Measurements from ENCODE around the gene XRCC3.

XRCC3 gene

DNA sequence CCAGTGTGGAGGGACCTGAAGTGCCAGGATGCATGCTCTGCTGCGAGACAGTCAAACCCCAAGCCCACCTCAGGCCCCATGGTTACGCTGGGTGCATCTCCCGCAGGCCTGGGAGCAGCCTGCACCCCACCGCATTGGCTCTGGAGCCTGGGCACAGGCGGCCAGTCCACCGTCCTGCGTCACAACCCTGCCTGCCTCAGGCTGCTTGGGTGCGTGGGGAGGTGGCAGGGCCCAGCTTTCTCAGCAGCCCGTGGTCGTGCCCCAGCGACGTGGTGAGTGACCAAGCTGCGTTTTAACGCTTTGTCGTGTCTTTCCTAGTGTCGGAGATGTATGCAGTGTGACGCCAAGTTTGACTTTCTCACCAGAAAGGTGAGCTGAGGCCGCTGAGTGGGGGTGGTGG lies 11.2 kb upstream of the XRCC3 start:
- Histone ChIP-seq H3K79me2 (ENCODE audit: control insufficient read depth, insufficient read depth, low read length) (peaks cover 9% of the 10 kb centered on the region), H2BK5ac (ENCODE audit: low read length) (no peak overlapping the region), H3K18ac (ENCODE audit: low read length) (no peak overlapping the region), H3K27me3 (ENCODE audit: insufficient read depth, low read length, poor library complexity) (no peaks in the 10 kb centered on the region), H3K27ac (ENCODE audit: low read depth, low read length) (no peak overlapping the region), H4K8ac (ENCODE audit: low read depth, low read length) (no peak overlapping the region), H3K79me1 (ENCODE audit: low read length) (peaks cover 13% of the 10 kb centered on the region), H3K4ac (ENCODE audit: low read depth, low read length) (no peak overlapping the region), H3K4me3 (ENCODE audit: low read length) (no peak overlapping the region), H3K4me1 (ENCODE audit: control insufficient read depth, low read depth, low read length) (no peaks in the 10 kb centered on the region), H3K9ac (ENCODE audit: low read length) (no peak overlapping the region), H3K56ac (ENCODE audit: low read length) (no peak overlapping the region), H2AK5ac (ENCODE audit: low read length) (no peak overlapping the region), H3K4me2 (ENCODE audit: low read length) (no peak overlapping the region), H3K36me3 (ENCODE audit: control insufficient read depth, insufficient read depth, low read length) (no peaks in the 10 kb centered on the region), H3K23ac (ENCODE audit: low read length) (no peak overlapping the region), H2BK15ac (replicated peaks; ENCODE audit: low read depth) (no peak overlapping the region), H4K5ac (ENCODE audit: low read length) (no peak overlapping the region), H2BK120ac (ENCODE audit: low read depth, low read length) (no peak overlapping the region)
- no CpG with 5 or more reads among the region's 18 CpGs for WGBS (ENCODE audit: extremely low coverage, insufficient coverage, low lambda C conversion rate)
- DNase-seq: no peak

DNA sequence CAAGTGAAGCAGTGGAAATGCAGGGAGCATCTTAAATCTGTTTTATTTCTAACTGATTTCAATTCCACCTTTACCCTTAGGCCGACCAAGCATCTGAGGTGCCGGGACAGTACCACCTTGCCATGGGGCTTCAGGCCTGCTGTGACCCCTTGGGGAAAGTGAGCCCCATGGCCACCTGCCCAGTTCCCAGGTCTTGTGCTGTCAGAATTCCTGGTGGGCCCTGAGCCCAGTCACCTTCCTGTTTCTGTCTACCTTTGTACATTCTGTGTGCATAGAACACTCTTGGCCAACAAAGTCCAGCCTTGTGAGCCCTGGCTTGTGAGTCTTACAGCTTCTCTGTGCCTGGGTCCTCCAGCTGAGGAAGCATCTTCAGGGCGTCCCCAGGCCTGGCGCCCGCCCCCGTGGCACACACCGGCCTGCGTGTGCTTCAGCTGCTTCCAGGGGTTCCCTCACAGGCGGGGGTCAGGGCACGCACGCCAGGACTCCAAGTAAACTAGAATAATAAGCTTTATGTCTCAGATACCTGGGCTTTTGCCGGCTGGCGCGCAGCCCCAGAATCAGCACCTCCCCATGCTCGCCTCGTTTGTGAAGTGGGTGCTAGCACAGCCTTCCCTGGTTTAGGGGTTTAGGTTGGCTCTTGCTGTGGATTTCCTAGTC lies 10.6 kb upstream of the XRCC3 start:
- no peak overlapping the region for H4K8ac ChIP-seq (ENCODE audit: low read depth, low read length)
- no peak overlapping the region for H3K4ac ChIP-seq (ENCODE audit: low read depth, low read length)
- H3K79me2 ChIP-seq (ENCODE audit: control insufficient read depth, insufficient read depth, low read length): peaks cover 9% of the 10 kb centered on the region
- no peak overlapping the region for H3K9ac ChIP-seq (ENCODE audit: low read length)
- no peaks in the 10 kb centered on the region for H3K4me1 ChIP-seq (ENCODE audit: control insufficient read depth, low read depth, low read length)
- no peaks in the 10 kb centered on the region for H3K27me3 ChIP-seq (ENCODE audit: insufficient read depth, low read length, poor library complexity)
- no peak overlapping the region for H2BK5ac ChIP-seq (ENCODE audit: low read length)
- no peak overlapping the region for H3K23ac ChIP-seq (ENCODE audit: low read length)
- peaks cover 17% of the 10 kb centered on the region for H3K79me1 ChIP-seq (ENCODE audit: low read length)
- H3K4me2 ChIP-seq (ENCODE audit: low read length): no peak overlapping the region
- no peak overlapping the region for H3K4me3 ChIP-seq (ENCODE audit: low read length)
- H2BK15ac ChIP-seq (replicated peaks; ENCODE audit: low read depth): no peak overlapping the region
- no peak overlapping the region for H3K18ac ChIP-seq (ENCODE audit: low read length)
- H2AK5ac ChIP-seq (ENCODE audit: low read length): no peak overlapping the region
- H3K56ac ChIP-seq (ENCODE audit: low read length): no peak overlapping the region
- WGBS (ENCODE audit: extremely low coverage, insufficient coverage, low lambda C conversion rate): no CpG with 5 or more reads among the region's 16 CpGs
- no peak overlapping the region for H4K5ac ChIP-seq (ENCODE audit: low read length)
- no peak overlapping the region for H2BK120ac ChIP-seq (ENCODE audit: low read depth, low read length)
- H3K27ac ChIP-seq (ENCODE audit: low read depth, low read length): no peak overlapping the region
- no peak for DNase-seq
- H3K36me3 ChIP-seq (ENCODE audit: control insufficient read depth, insufficient read depth, low read length): no peaks in the 10 kb centered on the region

DNA sequence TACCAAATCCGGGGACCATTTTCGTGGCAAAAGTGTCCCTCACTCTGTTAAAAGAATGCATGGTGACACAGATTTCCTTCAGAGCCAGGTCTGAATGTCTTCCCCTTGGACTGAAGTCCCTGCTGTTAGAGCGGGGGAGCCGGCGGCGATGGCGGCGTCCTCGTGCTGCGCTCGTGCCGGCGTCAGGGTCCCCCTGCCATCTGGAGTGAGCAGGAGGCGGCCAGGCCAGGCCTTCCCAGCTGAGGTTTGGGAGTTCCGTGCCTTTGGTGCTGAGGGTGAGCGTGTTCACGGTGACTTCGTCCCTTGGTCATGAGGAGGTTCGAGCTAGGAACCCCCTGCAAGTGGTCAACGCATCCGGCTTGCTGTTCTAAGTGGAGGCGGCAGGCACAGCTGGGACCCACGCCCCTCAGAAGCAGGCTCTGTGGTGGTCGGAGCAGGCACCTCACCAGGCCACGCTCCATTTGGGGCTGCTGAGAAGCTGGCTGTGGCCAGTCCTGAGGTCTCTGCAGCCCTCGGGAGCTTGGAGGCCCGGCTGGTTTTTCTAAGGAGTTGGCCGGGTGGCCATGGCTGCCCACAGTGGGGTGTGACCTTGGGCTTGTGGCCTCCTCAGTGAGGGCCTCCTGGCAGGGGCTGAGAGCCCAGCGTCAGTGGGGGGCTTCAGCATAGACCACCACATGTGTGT lies 9.9 kb upstream of the XRCC3 start:
- Histone ChIP-seq H2AK5ac (ENCODE audit: low read length) (no peak overlapping the region), H3K79me1 (ENCODE audit: low read length) (peaks cover 17% of the 10 kb centered on the region), H3K23ac (ENCODE audit: low read length) (no peak overlapping the region), H2BK15ac (replicated peaks; ENCODE audit: low read depth) (no peak overlapping the region), H3K56ac (ENCODE audit: low read length) (no peak overlapping the region), H3K18ac (ENCODE audit: low read length) (no peak overlapping the region), H3K79me2 (ENCODE audit: control insufficient read depth, insufficient read depth, low read length) (peaks cover 9% of the 10 kb centered on the region), H3K27me3 (ENCODE audit: insufficient read depth, low read length, poor library complexity) (no peaks in the 10 kb centered on the region), H2BK120ac (ENCODE audit: low read depth, low read length) (no peak overlapping the region), H3K4me1 (ENCODE audit: control insufficient read depth, low read depth, low read length) (no peaks in the 10 kb centered on the region), H4K8ac (ENCODE audit: low read depth, low read length) (no peak overlapping the region), H3K4ac (ENCODE audit: low read depth, low read length) (no peak overlapping the region), H2BK5ac (ENCODE audit: low read length) (no peak overlapping the region), H3K4me2 (ENCODE audit: low read length) (no peak overlapping the region), H3K9ac (ENCODE audit: low read length) (no peak overlapping the region), H3K36me3 (ENCODE audit: control insufficient read depth, insufficient read depth, low read length) (no peaks in the 10 kb centered on the region), H3K4me3 (ENCODE audit: low read length) (no peak overlapping the region), H3K27ac (ENCODE audit: low read depth, low read length) (no peak overlapping the region), H4K5ac (ENCODE audit: low read length) (no peak overlapping the region)
- DNase-seq: no peak
- no CpG with 5 or more reads among the region's 29 CpGs for WGBS (ENCODE audit: extremely low coverage, insufficient coverage, low lambda C conversion rate)

DNA sequence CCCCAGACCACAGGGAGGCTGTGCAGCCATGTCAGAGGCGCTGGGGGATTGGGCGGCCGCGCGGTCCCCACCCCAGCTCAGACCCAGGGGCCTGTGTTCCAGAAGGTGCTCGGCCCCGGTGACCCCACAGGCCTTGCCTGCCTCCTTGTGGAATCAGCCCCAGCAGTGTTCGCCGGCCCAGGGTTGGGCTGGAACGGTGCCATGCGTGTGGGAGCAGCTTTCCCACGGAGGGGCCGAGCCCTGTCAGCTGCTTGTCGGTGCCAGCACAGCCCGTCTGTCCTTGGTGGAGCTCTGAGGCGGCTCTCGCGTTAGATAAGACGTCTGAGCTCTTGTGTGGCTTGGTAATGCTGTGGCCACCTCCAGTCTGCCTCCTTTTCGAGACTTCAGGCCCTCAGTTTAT lies 8.9 kb upstream of the XRCC3 start:
- Histone ChIP-seq H3K4me1 (ENCODE audit: control insufficient read depth, low read depth, low read length) (no peaks in the 10 kb centered on the region), H3K79me1 (ENCODE audit: low read length) (peaks cover 19% of the 10 kb centered on the region), H3K79me2 (ENCODE audit: control insufficient read depth, insufficient read depth, low read length) (peaks cover 9% of the 10 kb centered on the region), H3K27ac (ENCODE audit: low read depth, low read length) (no peak overlapping the region), H3K23ac (ENCODE audit: low read length) (no peak overlapping the region), H4K5ac (ENCODE audit: low read length) (no peak overlapping the region), H2BK5ac (ENCODE audit: low read length) (no peak overlapping the region), H4K8ac (ENCODE audit: low read depth, low read length) (no peak overlapping the region), H3K4me2 (ENCODE audit: low read length) (no peak overlapping the region), H2AK5ac (ENCODE audit: low read length) (no peak overlapping the region), H3K4me3 (ENCODE audit: low read length) (no peak overlapping the region), H2BK120ac (ENCODE audit: low read depth, low read length) (no peak overlapping the region), H2BK15ac (replicated peaks; ENCODE audit: low read depth) (no peak overlapping the region), H3K4ac (ENCODE audit: low read depth, low read length) (no peak overlapping the region), H3K36me3 (ENCODE audit: control insufficient read depth, insufficient read depth, low read length) (no peaks in the 10 kb centered on the region), H3K18ac (ENCODE audit: low read length) (no peak overlapping the region), H3K27me3 (ENCODE audit: insufficient read depth, low read length, poor library complexity) (no peaks in the 10 kb centered on the region), H3K9ac (ENCODE audit: low read length) (no peak overlapping the region), H3K56ac (ENCODE audit: low read length) (no peak overlapping the region)
- no CpG with 5 or more reads among the region's 20 CpGs for WGBS (ENCODE audit: extremely low coverage, insufficient coverage, low lambda C conversion rate)
- no peak for DNase-seq

DNA sequence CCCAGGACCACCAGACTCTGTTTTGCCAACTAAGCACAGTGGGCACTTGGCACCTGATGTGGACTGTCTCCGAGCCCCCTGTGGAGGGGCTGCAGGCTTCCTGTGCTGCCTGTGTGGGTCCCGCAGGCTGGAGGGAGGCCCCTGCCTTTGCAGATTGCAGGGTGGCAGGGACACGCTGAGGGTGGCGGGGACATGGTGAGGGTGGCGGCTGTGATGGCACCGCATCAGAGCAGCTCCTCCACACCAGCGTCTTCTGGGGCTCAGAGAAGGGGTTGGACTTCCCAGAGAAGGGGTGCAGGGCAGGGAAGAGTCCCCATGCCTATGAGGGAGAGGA lies 8.5 kb upstream of the XRCC3 start:
- H2AK5ac ChIP-seq (ENCODE audit: low read length): no peak overlapping the region
- H3K79me1 ChIP-seq (ENCODE audit: low read length): peaks cover 19% of the 10 kb centered on the region
- H2BK15ac ChIP-seq (replicated peaks; ENCODE audit: low read depth): no peak overlapping the region
- no peak overlapping the region for H3K27ac ChIP-seq (ENCODE audit: low read depth, low read length)
- H3K56ac ChIP-seq (ENCODE audit: low read length): no peak overlapping the region
- no peak overlapping the region for H4K8ac ChIP-seq (ENCODE audit: low read depth, low read length)
- no peak overlapping the region for H3K9ac ChIP-seq (ENCODE audit: low read length)
- H3K4me3 ChIP-seq (ENCODE audit: low read length): no peak overlapping the region
- H3K4ac ChIP-seq (ENCODE audit: low read depth, low read length): no peak overlapping the region
- no peaks in the 10 kb centered on the region for H3K4me1 ChIP-seq (ENCODE audit: control insufficient read depth, low read depth, low read length)
- no peak for DNase-seq
- H2BK5ac ChIP-seq (ENCODE audit: low read length): no peak overlapping the region
- no peak overlapping the region for H3K18ac ChIP-seq (ENCODE audit: low read length)
- no peak overlapping the region for H3K23ac ChIP-seq (ENCODE audit: low read length)
- H3K36me3 ChIP-seq (ENCODE audit: control insufficient read depth, insufficient read depth, low read length): no peaks in the 10 kb centered on the region
- no peaks in the 10 kb centered on the region for H3K27me3 ChIP-seq (ENCODE audit: insufficient read depth, low read length, poor library complexity)
- H2BK120ac ChIP-seq (ENCODE audit: low read depth, low read length): no peak overlapping the region
- H4K5ac ChIP-seq (ENCODE audit: low read length): no peak overlapping the region
- WGBS (ENCODE audit: extremely low coverage, insufficient coverage, low lambda C conversion rate): no CpG with 5 or more reads among the region's 7 CpGs
- peaks cover 11% of the 10 kb centered on the region for H3K79me2 ChIP-seq (ENCODE audit: control insufficient read depth, insufficient read depth, low read length)
- H3K4me2 ChIP-seq (ENCODE audit: low read length): no peak overlapping the region

All from mesendoderm (in vitro differentiated cells).